Measurements from ENCODE around the gene SOSTDC1. TPM values are rescaled to one million over a fixed set of nuclear protein-coding genes. Genes with fewer than 3 reads are reported as not detected.

The SOSTDC1 gene, protein sequence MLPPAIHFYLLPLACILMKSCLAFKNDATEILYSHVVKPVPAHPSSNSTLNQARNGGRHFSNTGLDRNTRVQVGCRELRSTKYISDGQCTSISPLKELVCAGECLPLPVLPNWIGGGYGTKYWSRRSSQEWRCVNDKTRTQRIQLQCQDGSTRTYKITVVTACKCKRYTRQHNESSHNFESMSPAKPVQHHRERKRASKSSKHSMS
- not detected in 2 replicates for total RNA-seq (2014; rRNA removed; shearing (Covaris generic))

DNA sequence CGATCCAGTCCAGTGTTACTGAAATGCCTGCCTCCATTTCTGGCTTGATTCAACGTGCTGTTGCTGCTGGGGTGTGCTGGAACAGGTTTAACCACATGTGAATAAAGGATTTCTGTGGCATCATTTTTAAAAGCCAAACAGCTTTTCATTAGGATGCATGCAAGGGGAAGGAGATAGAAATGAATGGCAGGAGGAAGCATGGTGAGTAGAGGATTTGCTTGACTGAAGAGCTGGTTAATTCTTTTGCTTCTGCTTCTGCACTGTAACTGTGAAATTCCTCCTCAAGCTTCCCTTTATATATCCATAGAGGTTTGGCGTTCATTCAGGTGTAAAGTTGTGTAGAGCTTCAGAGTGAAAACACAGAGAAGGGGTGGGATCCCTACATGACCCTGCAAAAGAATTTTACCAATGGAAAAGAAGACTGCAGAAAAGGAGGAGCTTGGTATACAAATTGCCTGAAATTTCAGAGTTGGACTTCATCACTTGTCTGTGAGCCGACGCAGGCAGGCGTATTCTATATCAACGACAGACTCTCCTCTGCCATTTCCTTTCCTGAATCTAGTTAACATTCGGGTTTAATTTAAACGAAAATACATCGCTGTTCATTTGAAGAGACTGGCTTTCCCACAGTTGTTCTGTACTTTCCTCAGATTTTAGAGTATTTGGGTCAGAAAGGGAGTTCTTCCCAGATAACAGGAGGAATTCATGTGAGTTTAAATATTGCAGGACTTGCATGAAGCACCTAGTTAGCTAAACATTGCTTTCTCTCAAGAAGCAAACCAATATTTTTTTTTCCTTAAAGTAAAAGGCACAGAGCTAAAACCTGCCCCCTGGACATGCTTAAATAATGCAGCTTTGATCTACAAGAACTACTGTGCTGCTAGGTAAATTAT lies at the start of gene SOSTDC1:
SOSTDC1 (minus strand) TSS at position 270 of the 893 bp plus-strand sequence; CDS start at position 200, 70 bp downstream.

DNA sequence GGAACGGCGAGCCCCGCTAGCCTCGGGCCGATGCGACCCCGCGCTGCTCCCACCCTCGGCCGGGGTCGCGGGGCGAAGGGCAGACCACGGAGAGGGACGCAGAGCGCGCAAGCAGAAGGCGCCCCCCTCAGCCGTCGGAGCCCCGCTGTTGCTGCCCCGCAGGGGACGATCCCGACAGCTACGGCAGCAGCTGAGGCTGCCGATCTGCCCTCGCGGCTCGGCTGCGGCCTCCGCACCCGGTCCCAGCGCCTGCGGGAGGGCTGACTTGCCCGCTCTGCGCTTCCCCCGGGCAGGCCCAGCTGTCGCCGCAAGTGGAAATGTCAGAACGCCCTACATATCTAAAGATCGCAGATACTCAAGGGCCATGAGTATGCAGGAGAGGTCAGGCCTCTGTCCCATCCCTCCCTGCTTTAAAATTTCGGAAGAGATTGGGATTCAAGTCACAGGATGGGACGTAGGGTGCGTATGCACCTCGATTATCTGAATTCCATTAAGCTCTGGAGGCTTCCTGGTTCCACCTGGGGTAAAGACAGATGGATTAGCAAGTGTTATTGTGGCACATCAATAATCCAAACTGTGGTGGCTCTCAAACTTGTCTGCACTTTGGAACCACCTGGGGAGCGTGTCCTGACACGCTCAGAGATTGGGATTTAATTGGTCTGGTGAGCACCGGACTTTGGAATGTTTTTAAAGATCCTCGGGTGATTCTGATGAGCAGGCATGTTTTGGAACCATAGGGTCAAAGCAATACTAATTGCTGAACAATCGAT lies 44.0 kb downstream of the SOSTDC1 start, which contains the start of gene CRPPA:
CRPPA (minus strand) TSS at position 206 of the 770 bp plus-strand sequence. CDS start 216 bp downstream, outside the sequence.

Small RNA genes within 50 kb of the gene (small RNA-seq; reads per million reads assigned to genes)
- gene AC005014.3 = not detected

Other genes starting within 250 kb of the SOSTDC1 start
- 0.64 and 1.5 TPM in 2 replicates for gene CRPPA, start 44.2 kb downstream of the SOSTDC1 start, total RNA-seq (2014; rRNA removed; shearing (Covaris generic))
- gene LRRC72, start 61.1 kb upstream of the SOSTDC1 start, total RNA-seq (2014; rRNA removed; shearing (Covaris generic)) = not detected in 2 replicates
- gene ANKMY2, start 180.0 kb upstream of the SOSTDC1 start, total RNA-seq (2014; rRNA removed; shearing (Covaris generic)) = 9.9 and 11.7 TPM in 2 replicates
- gene BZW2, start 180.4 kb upstream of the SOSTDC1 start, total RNA-seq (2014; rRNA removed; shearing (Covaris generic)) = 129 and 172 TPM in 2 replicates